ENCODE results near the gene PARD6B.
A peak's percentile ranks its signal among the peaks of the same experiment; 100 is the strongest.
"Not testable (repeated sequence)": the region's sequence is repeated elsewhere in the genome, so short reads cannot be mapped to it uniquely, and the experiment has no call there.

The PARD6B gene, protein sequence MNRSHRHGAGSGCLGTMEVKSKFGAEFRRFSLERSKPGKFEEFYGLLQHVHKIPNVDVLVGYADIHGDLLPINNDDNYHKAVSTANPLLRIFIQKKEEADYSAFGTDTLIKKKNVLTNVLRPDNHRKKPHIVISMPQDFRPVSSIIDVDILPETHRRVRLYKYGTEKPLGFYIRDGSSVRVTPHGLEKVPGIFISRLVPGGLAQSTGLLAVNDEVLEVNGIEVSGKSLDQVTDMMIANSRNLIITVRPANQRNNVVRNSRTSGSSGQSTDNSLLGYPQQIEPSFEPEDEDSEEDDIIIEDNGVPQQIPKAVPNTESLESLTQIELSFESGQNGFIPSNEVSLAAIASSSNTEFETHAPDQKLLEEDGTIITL

DNA sequence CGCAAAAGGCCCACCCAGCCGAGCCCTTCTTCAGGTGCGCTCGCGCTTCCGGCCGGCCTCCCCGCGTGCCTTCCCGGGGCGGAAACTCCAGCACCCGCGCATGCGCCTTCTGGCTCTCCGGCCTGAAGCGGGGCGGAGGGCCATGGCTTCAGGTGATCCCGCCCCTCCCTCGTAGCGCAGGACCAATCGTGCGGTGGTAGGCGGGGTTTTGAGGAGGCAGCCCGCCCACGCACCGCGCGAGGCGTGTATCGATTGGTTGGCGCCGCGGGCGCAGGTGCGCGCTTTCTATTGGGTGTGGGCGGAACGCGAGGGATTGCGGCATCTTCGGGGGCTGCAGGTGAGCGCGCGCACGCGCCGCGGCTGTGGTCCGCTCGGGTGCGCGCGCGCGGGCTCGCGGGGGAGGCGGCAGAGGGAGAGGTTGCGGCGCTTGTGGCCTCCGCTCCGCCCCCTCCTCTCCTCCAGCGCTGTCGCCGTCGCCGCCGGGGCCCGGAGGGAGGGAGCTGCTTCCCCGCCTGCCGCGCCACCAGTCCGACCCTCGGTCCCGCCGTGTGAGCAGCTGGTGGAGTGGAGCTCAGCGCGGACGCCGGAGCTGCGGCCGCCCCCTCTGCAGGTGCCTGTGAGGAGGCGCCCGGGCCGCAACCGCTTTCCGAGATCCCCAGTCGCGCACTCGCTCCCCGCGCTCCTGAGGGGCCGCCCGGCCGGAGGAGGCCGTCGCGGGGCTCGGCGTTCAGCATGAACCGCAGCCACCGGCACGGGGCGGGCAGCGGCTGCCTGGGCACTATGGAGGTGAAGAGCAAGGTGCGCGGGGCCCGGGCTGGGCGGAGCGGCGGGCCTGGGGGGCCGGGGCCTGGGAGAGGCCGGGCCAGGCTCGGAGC, at the start of gene PARD6B:
Gene PARD6B, plus strand, starts transcription at position 526 of the 875 bp plus-strand sequence. Its CDS starts 207 bp downstream, at position 733.
- peak; percentile 87 to 91 for DNase-seq

DNA sequence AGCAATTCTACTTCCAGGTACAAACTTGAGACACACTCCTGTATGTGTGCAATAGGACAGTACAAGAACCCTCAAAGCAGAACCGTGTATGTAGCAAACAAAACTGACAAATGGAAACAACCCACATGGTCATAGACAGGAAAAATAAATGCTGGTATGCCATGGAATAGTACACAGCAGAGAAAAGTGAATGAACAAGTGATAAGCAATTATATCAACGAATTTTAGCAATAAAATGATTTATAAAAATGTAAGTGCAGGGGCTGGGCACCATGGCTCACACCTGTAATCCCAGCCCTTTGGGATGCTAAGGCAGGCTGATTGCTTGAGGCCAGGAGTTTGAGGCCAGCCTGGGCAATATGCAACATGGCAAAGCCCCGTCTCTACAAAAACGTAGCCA, 49.3 kb upstream of the PARD6B start:
- no peak for DNase-seq

DNA sequence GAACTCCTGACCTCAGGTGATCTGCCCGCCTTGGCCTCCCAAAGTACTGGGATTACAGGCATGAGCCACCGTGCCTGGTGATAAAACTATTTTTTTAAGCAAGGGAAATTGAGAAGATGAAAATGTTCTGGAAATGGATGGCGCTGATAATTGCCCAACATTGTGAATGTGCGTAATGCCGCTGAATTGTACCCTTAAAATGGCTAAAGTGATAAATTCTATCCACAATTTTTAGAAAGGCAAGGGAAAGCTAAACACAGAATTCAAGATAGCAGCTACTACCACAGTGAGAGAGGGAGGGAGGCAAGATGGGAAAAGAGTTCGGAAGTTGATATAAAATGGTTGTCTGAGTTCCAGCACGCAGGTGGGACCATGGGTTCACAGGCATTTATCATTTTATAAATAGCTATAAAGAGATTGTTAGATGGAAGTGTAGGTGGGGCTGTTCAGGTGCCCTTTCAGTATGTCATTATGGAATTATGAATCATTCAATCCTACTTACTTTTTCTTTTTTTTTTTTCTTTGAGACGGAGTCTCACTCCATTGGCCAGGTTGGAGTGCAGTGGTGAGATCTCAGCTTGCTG, 48.3 kb upstream of the PARD6B start:
- DNase-seq: no peak

DNA sequence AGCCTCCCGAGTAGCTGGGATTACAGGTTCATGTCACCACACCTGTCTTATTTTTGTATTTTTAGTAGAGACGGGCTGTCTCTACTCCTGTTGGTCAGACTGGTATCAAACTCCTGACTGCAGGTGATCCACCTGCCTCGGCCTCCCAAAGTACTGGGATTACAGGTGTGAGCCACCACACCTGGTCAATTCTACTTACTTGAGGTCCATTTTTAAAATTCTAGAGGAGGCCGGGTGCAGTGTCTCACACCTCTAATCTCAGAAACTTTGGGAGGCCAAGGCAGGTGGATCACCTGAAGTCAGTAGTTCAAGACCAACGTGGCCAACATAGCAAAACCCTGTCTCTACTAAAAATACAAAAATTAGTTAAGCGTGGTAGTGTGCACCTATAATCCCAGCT, 47.8 kb upstream of the PARD6B start:
- no peak for DNase-seq

DNA sequence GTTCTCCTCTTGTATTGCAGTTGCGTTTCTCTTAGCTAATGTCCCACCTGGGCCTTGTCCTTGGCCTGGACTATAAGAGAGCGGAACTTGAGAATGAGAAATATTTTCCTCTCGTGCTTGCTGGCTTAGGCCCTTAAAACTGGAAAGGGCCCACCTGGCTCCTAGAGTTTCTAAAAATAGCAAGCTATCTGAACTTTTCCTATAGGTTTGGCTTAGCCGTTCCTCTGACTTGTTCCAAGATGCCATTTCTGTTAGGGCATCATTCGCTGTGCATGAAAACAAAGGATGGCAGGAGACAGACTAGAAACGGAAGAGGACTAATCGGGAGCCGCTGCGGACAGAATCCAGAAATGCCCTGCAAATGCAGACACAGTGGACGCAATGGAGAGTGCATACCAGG, 44.6 kb upstream of the PARD6B start:
- DNase-seq: no peak

DNA sequence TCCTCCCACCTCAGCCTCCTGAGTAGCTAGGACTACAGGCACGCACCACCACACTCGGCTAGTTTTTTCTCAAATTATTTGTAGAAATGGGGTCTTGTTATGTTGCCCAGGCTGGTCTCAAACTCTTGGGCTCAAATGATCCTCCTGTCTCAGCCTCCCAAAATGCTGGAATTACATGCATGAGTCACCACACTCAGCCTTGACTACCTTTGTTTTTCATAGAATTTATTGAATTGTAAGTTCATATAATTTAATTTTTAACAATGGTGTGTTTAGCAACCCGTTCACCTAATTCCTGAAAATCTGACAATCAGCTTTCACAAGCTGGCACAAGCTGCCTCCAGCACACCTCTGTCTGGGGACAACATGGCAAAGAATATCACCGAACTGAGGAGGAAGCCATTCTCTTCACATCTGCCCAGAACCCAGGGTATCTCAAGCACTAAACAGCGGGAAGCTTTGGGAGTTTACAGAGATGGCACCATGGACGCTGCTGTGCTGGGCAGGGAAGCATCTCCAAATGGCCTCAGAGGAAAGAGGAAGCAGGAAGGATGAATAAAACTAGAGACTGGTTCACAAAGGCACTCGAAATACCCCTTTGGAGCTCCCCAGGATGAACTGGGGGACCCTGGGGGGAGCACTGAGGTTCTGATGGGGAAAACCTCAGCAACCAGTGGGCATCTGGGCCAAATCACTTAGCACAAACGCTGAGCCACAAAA, 43.0 kb upstream of the PARD6B start:
- no peak for DNase-seq

DNA sequence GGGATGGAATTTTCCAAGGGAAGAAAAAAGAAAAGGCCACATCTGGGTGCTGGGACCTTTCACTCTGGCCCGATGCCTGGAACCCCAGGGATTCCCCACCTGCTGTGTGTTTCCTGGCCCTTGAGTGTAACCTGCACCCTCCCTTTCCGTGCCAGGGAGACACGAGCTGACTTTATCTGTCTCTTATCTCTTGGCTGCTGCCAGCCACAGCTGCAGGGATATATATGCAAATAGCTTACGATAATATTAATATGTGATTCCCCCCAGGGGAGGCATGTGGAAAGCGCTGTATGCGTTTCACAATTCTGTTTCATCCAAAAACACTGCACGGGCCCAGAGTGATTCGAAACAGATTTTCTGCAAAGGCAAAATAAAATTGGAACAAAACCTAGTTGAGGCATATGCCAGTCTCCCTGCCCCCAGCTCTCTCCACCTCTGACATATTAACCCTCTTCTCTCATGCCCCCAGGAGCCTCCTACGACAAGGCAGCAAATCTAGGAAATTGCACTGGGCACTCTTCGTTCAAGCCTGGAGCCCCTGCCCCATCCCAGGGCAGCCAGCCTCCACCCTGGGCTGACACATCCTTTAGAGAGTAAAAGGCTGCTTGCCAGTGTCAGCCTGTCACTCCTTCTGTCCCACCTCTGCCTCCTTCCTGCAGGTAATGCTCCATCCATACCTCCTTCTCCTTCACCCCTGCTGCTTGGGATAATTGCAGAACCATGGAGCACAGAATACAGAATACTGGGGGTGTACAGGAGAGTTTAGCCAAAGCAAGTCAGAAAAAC, 41.3 kb upstream of the PARD6B start:
- no peak for DNase-seq

DNA sequence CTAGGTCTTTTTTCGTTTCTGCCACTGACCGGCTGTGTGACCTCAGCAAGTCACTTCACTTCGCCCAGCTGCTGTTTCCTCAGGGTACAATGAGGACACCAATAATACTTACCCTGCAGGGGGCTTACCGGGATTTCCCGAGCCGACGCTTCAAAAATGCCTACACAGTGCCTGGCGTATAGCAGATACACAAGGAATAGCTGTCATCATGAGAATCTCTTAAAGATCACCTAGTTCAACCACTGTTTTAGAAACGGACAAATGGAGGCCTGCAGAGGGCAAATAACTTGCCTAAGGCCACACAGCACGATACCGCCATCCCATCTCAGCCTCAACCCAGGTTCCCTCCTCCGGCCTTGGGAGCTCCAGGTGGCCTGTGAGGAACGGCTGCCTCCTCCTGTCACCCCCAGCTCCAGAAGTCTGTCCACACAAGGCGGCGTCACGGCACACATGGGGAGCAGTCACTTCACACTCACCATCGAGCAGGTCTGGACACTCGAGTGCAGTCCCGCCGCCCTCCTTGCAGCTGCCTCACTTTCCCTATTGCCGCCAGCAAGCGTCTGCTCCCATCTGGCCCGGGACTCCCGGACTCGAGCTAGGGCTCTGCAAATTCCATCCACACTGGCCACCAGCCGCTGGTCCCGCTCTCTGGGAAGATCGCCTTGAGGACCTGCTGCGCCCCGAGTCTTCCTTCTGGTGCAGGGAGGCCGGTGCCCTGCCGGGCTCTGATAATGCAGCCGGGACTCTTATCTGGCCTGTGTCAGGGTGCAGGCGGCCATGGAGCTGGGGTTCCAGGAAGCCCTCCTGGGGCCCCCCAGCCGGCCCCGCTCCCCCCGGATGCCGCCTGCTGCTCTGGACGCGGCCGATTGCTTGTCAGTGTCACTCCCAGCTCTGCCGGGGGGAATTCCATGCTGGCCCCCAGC, 40.5 kb upstream of the PARD6B start, which contains the start of gene RIPOR3:
Gene RIPOR3, minus strand, starts transcription at position 893 of the 923 bp plus-strand sequence. Its CDS starts 414 bp downstream, at position 479.
- DNase-seq: no peak

DNA sequence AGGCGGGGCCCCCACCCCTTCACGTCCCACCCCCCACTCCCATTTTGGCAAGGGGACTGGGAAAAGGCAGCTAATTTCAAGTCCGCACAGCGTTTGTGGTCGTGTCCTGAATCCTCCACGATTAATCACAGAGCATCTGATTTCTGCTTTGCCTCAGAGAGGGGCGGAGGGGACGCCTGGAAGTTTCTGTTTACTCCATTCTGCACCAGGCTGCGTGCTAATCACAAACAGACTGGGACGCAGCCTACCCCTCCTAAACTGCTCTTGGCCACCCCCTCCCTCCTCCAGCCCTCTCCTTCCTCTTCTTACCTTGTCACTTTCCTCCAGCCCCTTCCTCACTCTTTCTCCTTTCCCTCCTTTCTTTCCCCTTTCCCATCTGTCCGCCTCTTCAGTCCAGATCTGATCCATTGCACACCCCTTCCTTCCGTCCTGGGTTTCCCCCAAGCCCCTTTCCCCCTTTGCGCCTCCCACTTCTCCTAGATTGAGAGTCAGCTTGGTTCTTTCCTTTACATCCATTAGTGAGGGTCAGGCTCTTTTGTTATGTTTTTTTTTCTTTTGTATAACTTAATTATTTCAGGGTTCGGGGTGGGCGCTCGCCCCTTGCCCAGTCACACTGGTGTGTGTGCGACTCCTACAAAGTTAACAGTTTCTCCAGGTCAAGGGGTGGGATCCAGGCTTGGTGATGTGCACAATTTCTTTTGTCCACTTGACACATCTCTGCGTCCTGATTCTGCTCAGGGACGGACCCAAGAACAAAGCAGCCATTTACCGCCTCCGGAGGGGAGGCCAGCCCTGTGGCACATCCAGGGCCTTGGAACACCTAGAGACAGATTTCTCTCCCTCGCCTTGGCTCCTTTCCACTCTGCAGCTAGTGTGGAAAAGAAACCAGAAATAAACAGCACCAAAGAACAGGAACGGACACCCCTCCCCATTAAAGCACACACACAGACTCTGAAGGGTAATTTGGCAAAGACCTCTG, 39.5 kb upstream of the PARD6B start:
- no peak for DNase-seq

DNA sequence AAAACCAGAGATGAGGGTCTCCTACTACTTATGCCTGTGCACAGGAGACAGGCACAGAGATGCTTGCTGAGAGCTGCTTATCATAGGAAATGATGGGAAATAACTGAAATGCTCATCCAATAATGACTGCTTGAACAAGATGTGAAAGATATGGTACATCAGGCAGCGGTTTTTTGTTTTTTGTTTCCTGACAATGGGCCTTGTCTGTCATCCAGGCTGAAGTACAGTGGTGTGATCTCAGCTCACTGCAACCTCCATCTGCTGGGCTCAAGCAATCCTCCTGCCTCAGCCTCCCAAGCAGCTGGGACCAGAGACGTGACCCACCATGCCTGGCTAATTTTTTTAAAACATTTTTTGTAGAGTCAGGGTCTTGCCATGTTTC, 38.8 kb upstream of the PARD6B start:
- no peak for DNase-seq

DNA sequence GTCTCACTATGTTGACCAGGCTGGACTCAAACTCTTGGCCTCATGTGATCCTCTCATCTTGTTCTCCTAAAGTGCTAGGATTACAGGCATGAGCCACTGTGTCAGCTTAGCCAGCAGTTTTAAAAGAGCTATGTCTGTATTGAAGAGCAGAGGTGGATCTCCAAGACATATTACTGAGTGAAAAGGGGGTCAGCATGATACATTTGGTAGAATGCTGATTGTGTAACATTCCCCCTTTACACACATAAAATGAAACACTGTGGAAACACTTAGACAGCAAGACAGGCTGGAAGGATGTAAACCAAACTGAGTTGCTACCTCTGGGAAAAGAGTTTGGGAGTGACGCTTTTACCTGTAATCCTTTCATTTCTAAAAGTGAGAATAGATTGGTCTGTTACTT, 38.4 kb upstream of the PARD6B start:
- no peak for DNase-seq

DNA sequence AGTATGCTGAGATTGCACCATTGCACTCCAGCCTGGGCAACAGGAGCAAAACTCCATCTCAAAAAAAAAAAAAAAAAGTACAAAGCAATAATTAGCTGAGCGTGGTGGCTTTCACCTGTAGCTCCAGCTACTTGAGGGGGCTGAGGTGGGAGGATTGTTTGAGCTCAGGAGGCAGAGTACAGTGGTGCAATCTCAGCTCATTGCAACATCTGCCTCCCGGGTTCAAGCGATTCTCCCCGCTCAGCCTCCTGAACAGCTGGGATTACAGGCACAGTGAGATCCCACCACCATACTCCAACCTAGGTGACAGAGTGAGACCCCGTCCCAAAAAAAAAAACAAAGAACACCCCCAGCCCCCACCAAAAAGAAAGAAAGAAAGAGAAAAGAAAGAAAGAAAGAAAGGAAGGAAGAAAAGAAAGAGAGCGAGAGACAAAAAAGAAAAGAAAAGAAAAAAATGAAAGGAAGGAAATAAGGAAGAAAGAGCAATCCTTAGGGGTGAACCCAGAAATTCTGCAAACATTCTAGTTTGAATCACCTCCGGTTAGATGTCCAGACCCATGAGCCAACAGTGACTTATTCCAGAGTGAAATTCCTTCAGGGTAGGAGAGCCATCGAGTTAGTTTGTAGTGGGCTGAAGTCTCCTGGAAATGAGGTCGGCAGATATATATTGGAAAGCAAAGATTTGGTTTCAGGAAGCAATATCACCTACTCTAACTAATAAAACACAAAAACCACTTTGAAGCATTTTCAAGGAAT, 36.8 kb upstream of the PARD6B start:
- no peak for DNase-seq

DNA sequence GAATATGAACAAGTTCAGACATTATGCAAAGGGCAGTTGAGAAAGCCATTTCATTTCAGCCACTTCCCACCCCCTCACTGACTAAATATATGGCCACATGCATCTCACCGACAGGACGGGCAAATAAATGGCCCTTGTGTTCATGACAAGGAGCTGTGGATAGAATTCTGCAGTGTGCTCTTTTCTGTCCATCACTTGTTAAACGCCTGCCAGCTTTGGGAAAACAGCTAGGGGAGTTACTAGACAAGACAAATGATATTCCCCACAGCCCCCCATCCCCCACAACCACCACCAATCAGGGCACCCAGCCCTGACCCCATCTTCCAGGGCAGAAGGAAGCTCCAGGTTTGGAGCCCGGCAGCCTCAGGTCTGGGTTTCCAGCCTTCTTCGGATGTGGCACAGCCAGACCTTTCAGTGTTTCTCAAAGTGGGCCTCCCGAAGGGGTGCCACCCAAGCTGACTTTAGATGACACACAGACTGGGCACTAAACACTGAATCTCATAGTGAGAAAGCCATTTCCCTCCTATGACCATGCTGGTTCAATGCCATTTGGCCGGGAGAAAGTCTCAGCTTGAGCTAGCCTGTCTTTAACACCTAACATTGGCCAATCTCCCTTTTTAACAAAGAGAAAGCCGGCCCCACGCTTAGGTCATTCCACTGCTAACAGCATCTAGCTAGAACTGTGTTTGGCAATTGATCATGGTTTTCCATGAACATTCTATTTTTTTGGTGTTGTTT, 36.1 kb upstream of the PARD6B start:
- DNase-seq: no peak

DNA sequence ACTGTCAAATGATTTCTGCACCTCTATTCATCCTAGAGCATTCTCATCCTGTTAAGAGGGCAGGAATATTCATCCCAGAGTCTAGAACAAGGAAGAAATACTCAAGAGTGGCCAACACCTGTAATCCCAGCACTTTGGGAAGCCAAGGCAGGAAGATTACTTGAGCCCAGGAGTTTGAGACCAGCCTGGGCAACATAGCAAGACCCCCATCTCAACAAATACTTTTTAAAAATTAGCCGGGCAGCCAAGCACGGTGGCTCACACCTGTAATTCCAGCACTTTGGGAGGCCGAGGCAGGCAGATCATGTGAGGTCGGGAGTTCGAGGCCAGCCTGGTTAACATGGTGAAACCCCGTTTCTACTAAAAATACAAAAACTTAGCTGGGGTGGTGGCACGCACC, 33.1 kb upstream of the PARD6B start:
- not testable (repeated sequence) for DNase-seq

DNA sequence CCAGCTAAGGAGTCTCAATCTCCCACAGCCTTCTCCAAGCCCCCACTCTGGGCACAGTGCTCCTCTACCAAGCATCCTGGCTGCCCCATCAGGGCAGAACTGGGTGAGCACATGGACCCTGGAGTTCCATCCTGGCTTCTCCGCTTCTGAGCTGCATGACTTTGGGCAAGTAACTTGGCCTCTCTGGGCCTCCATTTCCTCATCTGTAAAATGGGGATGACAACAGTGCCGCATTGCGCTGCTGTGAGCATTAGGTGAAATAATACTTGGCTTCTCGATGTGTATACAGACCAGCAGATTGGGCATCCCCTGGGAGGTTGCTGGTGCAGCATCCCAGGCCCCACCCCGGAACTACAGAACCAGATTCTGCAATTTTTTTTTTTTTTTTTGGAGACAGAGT, 31.7 kb upstream of the PARD6B start:
- no peak for DNase-seq

DNA sequence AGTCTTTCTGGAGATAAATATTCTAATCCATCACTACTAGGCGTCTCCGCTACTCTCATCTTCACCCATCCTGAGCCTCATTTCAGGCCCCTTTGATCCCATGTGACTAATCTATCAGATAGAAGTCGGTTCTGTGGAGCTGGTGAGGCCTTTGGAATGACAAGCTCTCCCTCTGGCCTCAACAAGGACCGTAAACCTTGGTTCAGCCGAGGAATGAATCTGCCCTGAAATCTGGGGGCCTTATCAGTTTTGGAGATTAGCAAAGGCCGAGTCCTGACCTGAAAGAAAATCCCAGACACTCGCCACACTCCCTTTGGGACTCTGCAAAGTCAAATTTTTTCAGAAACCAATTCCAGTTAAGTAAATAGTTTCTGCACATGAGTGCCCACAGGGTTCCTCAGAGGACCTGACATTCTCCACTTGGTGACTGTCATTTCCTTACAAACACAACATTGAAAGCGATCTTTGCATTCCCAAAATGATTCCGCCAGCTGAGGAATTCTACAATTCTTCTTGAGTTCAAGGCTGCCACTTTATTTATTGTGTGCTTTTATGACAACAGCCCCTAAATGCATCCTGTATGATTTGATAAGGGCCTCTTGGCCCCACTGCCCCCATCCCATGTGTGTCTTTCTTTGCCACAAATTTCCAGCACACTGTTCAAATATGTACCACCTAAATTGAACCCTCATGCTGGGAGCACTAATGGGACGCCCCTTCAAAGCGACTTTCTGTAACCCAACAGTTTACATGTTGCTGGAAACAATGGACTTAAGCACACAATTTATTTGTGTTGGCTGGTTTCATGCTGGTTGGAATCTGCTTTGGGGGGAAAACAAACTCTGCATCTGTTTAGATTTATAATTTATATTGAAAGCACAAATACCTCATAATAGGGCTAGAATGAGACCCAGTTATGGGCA, 30.1 kb upstream of the PARD6B start:
- DNase-seq: no peak
